ENCODE results near the gene SNAP29. TPM values are rescaled to one million over a fixed set of nuclear protein-coding genes. Genes with fewer than 3 reads are reported as not detected.
"Not testable (repeated sequence)": the region's sequence is repeated elsewhere in the genome, so short reads cannot be mapped to it uniquely, and the experiment has no call there.

SNAP29 gene
- total RNA-seq, 1 experiment from 2014 or later = 4.3 TPM

- H3K4me3 ChIP-seq (ENCODE audit: insufficient read depth, low read depth, low read length) = no peak overlapping the region
- no peaks in the 10 kb centered on the region for H3K27me3 ChIP-seq (ENCODE audit: control insufficient read depth, insufficient read depth, low read length)
- DNase-seq = no peak
- H3K36me3 ChIP-seq (replicated peaks; ENCODE audit: control insufficient read depth, insufficient read depth, low read length) = no peaks in the 10 kb centered on the region; the same call in none of the 2 replicates
Measured at GRCh38 chr22:20889904-20890540, 31.2 kb downstream of the SNAP29 start.

DNA sequence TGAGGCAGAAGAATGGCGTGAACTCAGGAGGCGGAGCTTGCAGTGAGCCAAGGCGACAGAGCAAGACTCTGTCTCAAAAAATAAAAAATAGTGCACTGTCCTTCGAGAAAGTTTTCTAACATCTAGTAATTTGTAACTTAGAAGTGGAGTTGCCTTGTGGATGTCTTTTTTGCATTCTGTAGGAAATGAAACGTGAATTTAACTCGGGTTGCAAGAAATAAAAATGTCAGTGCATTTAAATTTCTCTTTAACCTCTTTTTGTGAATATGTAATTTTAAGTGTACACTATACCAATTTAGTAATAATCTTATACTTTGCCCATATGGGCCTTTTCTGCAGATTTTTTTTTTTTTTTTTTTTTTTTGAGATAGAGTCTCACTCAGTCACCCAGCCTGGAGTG lies 32.2 kb downstream of the SNAP29 start:
- Histone ChIP-seq H3K36me3 (replicated peaks; ENCODE audit: control insufficient read depth, insufficient read depth, low read length) (no peaks in the 10 kb centered on the region; the same call in none of the 2 replicates), H3K4me3 (ENCODE audit: insufficient read depth, low read depth, low read length) (no peak overlapping the region), H3K27me3 (ENCODE audit: control insufficient read depth, insufficient read depth, low read length) (no peaks in the 10 kb centered on the region)
- no peak for DNase-seq

DNA sequence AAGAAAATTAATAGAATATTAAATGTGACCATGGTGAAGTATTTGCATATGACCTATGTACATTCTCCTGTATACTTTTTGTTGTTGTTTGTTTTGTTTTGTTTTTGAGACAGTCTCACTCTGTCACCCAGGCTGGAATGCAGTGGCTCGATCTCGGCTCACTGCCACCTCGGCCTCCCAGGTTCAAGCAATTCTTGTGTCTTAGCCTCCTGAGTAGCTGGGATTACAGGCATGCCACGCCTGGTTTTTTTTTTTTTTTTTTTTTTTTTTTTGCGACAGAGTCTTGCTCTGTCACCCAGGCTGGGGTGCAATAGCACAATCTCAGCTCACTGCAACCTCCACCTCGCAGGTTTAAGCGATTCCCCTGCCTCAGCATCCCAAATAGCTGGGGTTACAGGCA lies 38.9 kb downstream of the SNAP29 start:
- not testable (repeated sequence) for H3K4me3 ChIP-seq (ENCODE audit: insufficient read depth, low read depth, low read length); DNase-seq; H3K36me3 ChIP-seq (replicated peaks; ENCODE audit: control insufficient read depth, insufficient read depth, low read length); H3K27me3 ChIP-seq (ENCODE audit: control insufficient read depth, insufficient read depth, low read length)

DNA sequence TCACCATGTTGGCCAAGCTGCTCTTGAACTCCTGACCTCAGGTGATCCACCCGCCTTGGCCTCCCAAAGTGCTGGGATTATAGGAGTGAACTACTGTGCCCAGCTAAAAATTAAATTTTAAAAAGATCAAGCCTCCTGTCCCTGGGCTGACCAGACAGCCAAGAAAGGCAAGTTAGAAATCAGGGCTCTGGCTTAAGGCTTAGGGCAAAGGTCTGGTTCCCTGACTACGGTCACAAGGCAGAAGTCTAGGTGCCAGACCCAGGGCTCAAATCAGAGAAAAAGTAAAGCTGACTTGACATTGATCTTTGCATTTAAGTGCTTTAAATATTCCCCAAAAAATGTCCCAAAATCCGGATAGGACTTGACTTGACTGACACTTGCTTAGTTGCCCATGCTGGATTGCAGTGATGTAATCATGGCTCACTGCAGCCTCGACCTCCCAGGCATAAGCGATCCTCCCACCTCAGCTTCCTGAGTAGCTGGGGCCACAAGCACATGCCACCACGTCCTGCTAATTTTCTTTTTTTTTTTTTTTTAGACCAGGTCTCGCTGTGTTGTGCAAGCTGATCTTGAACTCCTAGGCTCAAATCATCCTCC lies 41.1 kb downstream of the SNAP29 start:
- Histone ChIP-seq H3K36me3 (replicated peaks; ENCODE audit: control insufficient read depth, insufficient read depth, low read length) (no peaks in the 10 kb centered on the region), H3K4me3 (ENCODE audit: insufficient read depth, low read depth, low read length) (no peak overlapping the region), H3K27me3 (ENCODE audit: control insufficient read depth, insufficient read depth, low read length) (no peaks in the 10 kb centered on the region)
- no peak for DNase-seq

GRCh38 chr22:20901093-20902033 lies 42.6 kb downstream of the SNAP29 start:
- H3K4me3 ChIP-seq (ENCODE audit: insufficient read depth, low read depth, low read length); H3K36me3 ChIP-seq (replicated peaks; ENCODE audit: control insufficient read depth, insufficient read depth, low read length); DNase-seq; H3K27me3 ChIP-seq (ENCODE audit: control insufficient read depth, insufficient read depth, low read length): not testable (repeated sequence)

DNA sequence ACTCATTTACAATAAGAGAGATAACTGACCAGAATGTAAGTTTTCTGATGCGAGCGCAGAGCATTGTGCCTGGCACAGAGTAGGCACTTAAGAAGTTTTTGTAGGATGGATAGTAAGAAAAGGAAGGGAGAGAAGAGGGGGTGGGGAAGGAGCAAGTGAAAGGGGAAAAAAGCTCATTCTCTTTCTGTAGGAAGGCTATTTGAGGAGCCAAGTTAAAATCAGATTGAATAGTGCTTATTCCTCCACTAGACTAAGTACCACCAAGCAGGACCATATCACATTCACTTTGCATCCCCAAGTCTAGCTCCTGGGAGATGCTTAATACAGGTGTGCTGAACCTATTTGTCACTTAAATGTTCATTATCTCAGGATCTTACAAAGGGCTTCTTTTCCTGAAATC lies 44.3 kb downstream of the SNAP29 start:
- Histone ChIP-seq H3K27me3 (ENCODE audit: control insufficient read depth, insufficient read depth, low read length) (no peaks in the 10 kb centered on the region), H3K36me3 (replicated peaks; ENCODE audit: control insufficient read depth, insufficient read depth, low read length) (no peaks in the 10 kb centered on the region), H3K4me3 (ENCODE audit: insufficient read depth, low read depth, low read length) (no peak overlapping the region)
- DNase-seq = no peak

DNA sequence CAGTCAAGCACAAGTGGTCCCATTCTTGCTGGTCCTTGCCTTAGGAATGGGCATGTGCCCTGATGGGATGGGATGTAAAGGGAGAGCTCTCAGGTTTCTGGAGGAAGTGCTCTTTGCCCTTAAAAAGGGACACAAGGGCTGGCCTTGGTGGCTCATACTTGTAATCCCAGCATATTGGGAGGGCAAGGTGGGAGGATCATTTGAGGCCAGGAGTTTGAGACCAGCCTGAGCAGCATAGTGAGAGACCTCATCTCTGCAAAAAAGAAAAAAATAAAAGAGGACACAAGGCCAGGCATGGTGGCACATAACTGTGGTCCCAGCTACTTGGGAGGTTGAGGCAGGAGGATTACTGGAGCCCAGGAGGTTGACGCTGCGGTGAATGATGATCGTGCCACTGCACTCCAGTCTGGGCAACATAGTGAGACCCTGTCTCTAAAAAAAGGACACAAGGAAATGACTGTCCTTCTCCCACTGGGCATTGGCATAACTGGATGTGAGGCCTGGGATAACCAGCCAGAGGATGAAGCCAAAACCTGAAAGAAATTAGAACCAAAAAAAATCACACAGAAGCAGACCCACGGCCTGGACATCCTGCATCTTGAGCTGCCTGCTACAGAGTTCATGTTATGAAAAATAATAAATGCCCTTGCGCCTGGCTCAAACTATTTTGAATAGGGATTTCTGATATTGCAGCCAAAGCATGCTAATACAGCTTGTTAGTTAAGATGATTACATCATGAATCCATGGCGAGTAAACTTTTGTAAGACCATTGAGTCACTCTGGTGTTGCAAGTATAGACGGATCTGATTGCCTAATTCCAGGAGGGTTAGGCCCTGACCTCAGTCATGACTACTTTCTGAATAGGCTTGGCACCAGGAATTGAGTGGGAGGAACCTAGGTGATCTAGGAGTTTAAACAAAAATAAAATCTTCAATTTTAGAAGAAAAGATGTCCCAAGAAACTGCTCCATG lies 45.5 kb downstream of the SNAP29 start:
- Histone ChIP-seq H3K36me3 (replicated peaks; ENCODE audit: control insufficient read depth, insufficient read depth, low read length) (no peaks in the 10 kb centered on the region), H3K4me3 (ENCODE audit: insufficient read depth, low read depth, low read length) (no peak overlapping the region), H3K27me3 (ENCODE audit: control insufficient read depth, insufficient read depth, low read length) (no peaks in the 10 kb centered on the region)
- no peak for DNase-seq

- no peaks in the 10 kb centered on the region for H3K27me3 ChIP-seq (ENCODE audit: control insufficient read depth, insufficient read depth, low read length)
- no peaks in the 10 kb centered on the region for H3K36me3 ChIP-seq (replicated peaks; ENCODE audit: control insufficient read depth, insufficient read depth, low read length)
- no peak overlapping the region for H3K4me3 ChIP-seq (ENCODE audit: insufficient read depth, low read depth, low read length)
- DNase-seq = no peak
Measured at GRCh38 chr22:20904980-20905355, 46.2 kb downstream of the SNAP29 start.

DNA sequence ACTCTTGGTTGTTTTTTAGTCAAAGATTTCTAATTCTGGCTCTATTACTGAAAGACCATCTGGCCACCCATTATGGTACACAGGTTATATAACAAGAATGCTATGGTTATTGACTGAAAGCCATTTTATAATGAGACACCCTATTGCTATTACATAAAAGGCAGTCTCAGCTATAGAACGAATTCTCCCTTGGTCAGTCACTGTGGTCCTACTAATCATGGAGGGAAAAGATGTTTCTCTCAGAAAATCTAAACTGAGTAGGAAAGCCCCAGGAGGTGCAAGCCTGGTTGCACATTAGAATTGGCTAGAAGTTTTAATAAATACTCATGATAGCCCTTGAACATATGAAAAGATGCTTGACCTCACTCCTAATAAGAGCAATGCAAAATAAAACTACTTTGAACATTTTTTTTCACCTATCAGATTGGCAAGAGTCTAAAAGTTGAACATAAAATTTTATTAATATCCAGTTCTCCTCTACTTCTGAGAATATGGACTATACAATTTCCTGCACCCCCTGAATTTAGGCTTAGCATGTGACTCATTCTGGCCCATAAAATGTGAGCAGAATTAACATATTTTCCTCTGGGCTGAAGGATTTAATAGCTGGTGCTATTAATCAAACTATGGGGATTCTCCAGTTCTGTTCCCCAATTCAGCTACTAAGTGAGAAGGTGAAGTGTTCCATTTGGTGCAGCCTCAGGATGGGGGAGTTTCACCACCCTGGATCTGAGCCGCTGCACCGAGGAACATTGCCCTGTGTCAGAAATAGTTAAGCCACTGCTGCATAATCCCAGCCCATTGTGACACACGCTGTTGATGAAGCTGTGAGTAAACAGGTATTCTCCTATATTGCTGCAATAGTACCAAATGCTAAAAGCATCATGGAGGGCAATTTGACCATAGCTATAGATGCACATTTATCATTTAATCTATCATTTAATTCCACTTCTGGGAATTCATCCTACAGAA lies 46.9 kb downstream of the SNAP29 start:
- H3K36me3 ChIP-seq (replicated peaks; ENCODE audit: control insufficient read depth, insufficient read depth, low read length) = no peaks in the 10 kb centered on the region
- H3K27me3 ChIP-seq (ENCODE audit: control insufficient read depth, insufficient read depth, low read length) = no peaks in the 10 kb centered on the region
- H3K4me3 ChIP-seq (ENCODE audit: insufficient read depth, low read depth, low read length) = no peak overlapping the region
- no peak for DNase-seq

DNA sequence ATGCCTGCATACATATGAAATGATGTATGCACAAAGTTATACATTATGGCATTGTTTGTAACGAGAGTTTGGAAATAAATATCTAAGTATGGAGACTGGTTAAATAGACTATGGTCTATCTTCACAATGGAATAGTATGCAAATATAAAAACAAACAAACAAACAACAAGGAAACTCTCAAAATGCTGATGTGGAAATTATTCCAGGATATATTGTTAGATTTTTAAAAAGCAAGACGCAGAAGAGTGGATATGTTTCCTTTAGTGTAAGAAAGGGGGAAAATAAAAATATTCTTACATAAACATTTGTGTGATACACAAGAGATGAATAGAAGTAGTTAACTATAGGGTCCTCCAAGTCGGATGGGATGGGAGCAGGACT lies 47.6 kb downstream of the SNAP29 start:
- H3K36me3 ChIP-seq (replicated peaks; ENCODE audit: control insufficient read depth, insufficient read depth, low read length) = no peaks in the 10 kb centered on the region
- H3K27me3 ChIP-seq (ENCODE audit: control insufficient read depth, insufficient read depth, low read length) = no peaks in the 10 kb centered on the region
- no peak for DNase-seq

GRCh38 chr22:20908717-20909116 lies 49.9 kb downstream of the SNAP29 start:
- H3K27me3 ChIP-seq (ENCODE audit: control insufficient read depth, insufficient read depth, low read length); DNase-seq; H3K36me3 ChIP-seq (replicated peaks; ENCODE audit: control insufficient read depth, insufficient read depth, low read length); H3K4me3 ChIP-seq (ENCODE audit: insufficient read depth, low read depth, low read length): not testable (repeated sequence)

More for the DNA sequence above, 47.6 kb downstream of the SNAP29 start:
- no peak overlapping the region for H3K4me3 ChIP-seq (ENCODE audit: insufficient read depth, low read depth, low read length)

GRCh38 chr22:20909543-20910303 lies 50.9 kb downstream of the SNAP29 start:
- H3K4me3 ChIP-seq (ENCODE audit: insufficient read depth, low read depth, low read length) = no peak overlapping the region
- H3K27me3 ChIP-seq (ENCODE audit: control insufficient read depth, insufficient read depth, low read length) = no peaks in the 10 kb centered on the region
- no peak for DNase-seq
- no peaks in the 10 kb centered on the region for H3K36me3 ChIP-seq (replicated peaks; ENCODE audit: control insufficient read depth, insufficient read depth, low read length)

GRCh38 chr22:20912494-20912893 lies 53.7 kb downstream of the SNAP29 start:
- no peak for DNase-seq
- no peaks in the 10 kb centered on the region for H3K36me3 ChIP-seq (replicated peaks; ENCODE audit: control insufficient read depth, insufficient read depth, low read length)
- H3K27me3 ChIP-seq (ENCODE audit: control insufficient read depth, insufficient read depth, low read length) = no peaks in the 10 kb centered on the region
- H3K4me3 ChIP-seq (ENCODE audit: insufficient read depth, low read depth, low read length) = no peak overlapping the region

Data from H7 (cell line).